ENCODE results near the gene G0S2.

The G0S2 gene

DNA sequence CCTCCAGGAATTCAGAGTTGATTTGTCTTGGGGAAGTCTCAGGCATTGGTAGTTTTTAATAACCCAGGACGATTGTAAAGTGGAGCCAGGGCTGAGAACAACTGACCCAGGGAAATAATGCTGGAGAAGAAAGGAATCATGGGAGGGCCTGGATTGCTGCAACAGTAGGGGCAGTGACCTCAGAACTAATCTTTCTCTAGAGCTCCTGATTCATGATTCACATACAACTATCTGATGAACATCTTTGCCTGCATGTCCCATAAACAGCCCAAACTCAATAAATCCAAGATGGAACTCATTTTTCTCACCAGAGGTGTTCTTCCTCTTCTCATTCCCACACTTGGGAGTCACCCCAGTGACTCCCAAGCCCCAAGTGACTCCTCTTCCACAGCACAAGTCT, 8.1 kb upstream of the G0S2 start:
- TF ChIP-seq CTCF (IDR thresholded peaks at IDR 0.05; ENCODE audit: low read length, missing control alignments), result no peak
- no peak overlapping the region for H3K4me3 ChIP-seq (replicated peaks; ENCODE audit: low read depth, low read length)
- no peak for DNase-seq (ENCODE audit: low read depth)

GRCh38 chr1:209667708-209668107, 7.5 kb upstream of the G0S2 start:
- no peak overlapping the region for H3K4me3 ChIP-seq (replicated peaks; ENCODE audit: low read depth, low read length)
- TF ChIP-seq CTCF (IDR thresholded peaks at IDR 0.05; ENCODE audit: low read length, missing control alignments), result no peak
- no peak for DNase-seq (ENCODE audit: low read depth)

- TF ChIP-seq CTCF (IDR thresholded peaks at IDR 0.05; ENCODE audit: low read length, missing control alignments), result no peak
- DNase-seq (ENCODE audit: low read depth), result peak; percentile 18
- no peak overlapping the region for H3K4me3 ChIP-seq (replicated peaks; ENCODE audit: low read depth, low read length)
Measured at GRCh38 chr1:209670441-209671082, 4.7 kb upstream of the G0S2 start.

DNA sequence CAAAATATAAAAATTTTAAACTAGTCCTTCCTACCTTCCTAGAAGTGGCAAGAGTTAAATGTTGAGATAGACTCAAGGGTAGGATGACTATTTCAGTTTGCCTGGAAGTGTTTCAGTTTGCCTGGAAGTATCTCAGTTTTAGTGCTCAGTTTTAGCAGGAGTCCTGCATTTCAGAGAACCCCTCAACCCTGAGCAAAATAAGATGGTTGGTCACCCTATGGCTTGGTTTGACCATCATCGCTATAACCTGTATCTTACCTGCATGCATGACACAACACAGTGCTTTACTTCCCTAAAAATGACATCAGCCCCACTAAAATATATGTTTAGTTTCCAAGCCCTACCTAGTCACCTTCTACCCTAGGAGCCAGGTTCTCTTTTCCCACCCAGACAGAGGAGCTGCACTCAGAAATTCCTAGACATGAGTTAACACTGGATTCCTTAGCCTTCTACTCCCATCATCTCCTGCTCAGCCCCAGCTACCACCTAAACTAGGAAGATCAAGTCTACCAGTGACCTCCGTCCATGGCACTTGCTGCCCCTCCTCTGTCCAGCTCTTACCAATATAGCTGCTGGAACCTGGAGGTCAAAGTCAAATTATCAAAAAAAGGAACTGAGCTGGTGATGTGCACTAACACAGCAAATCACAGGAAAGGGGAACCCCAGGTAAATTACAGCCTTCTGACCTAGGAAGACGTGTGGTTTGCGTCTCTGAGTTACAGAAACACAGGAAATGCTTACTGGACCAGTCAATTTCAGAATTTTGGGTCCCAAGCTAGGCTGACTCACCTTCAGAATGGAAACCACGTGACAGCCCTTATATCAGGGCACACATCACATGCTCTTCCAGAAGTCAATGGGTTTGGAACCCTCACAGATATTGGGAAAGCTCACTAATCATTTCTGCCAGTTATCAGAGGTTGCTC, 2.2 kb upstream of the G0S2 start:
- TF ChIP-seq CTCF (IDR thresholded peaks at IDR 0.05; ENCODE audit: low read length, missing control alignments), result no peak
- DNase-seq (ENCODE audit: low read depth), result peak; percentile 69
- H3K4me3 ChIP-seq (replicated peaks; ENCODE audit: low read depth, low read length), result no peak overlapping the region

DNA sequence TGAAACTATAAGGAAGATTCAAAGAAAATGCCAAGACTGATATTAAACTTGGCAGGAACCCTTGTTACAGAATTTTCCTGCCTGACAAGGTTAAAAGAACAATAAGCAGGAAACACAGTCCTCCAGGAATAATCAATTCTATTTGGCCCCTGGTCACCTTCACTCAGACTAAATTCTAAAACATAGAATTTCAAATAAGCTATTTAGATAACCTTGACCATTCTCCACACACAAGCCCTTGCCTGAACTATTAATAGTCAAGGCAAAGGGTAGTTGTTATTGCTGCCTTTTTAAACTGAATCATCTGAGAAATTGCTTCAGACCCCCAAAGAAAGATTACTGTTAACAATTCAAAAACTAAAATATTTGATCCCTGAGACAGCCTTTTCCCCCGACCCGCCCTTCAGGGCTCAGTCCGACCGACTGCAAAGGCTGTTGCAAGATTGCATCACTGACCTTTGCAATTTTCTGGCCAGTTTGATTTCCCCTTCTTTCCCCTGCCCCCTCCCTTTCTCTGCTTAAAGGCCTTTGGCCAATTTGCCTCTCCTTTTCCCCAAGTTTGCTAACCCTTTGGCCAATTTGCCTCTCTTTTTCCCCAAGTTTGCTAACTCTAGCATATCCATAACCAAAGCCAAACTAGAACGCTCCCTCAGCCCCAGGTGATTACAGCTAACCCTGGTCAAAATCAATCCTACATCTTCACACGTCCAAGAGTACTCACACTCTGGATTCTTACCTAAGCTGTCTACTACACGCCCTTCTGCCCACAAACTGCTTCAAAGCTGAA, 1.4 kb upstream of the G0S2 start:
- TF ChIP-seq CTCF (IDR thresholded peaks at IDR 0.05; ENCODE audit: low read length, missing control alignments), result no peak
- no peak overlapping the region for H3K4me3 ChIP-seq (replicated peaks; ENCODE audit: low read depth, low read length)
- DNase-seq (ENCODE audit: low read depth), result peak; percentile 49

DNA sequence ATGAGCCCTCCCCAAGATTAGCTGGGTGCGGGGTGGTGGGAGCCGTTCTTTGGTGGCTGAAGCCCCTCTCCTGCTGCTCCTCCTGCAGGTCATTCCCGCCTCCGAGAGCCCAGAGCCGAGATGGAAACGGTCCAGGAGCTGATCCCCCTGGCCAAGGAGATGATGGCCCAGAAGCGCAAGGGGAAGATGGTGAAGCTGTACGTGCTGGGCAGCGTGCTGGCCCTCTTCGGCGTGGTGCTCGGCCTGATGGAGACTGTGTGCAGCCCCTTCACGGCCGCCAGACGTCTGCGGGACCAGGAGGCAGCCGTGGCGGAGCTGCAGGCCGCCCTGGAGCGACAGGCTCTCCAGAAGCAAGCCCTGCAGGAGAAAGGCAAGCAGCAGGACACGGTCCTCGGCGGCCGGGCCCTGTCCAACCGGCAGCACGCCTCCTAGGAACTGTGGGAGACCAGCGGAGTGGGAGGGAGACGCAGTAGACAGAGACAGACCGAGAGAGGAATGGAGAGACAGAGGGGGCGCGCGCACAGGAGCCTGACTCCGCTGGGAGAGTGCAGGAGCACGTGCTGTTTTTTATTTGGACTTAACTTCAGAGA, 448 bp downstream of the G0S2 start:
- no peak for TF ChIP-seq CTCF (IDR thresholded peaks at IDR 0.05; ENCODE audit: low read length, missing control alignments)
- DNase-seq (ENCODE audit: low read depth), result no peak

More for the DNA sequence above, 448 bp downstream of the G0S2 start:
- peak overlapping the region; percentile 66 for H3K4me3 ChIP-seq (replicated peaks; ENCODE audit: low read depth, low read length)

Measured in fibroblast of pulmonary artery (primary cell).